Panc1 (cell line): ENCODE measurements around the gene ZNF804B.

Experiments used
- CTCF ChIP-seq: fragments of 450-650 bp; IDR thresholded peaks from 2 replicates; pipeline ENCODE4 v1.5.1; 2017; ENCODE audit warnings: mild to moderate bottlenecking
- POLR2AphosphoS5 ChIP-seq: IDR thresholded peaks from 2 replicates; pipeline ENCODE4 v1.6.1; 2012; ENCODE audit warnings: mild to moderate bottlenecking, low read depth, low read length, moderate library complexity
- REST ChIP-seq, 2 experiments: IDR thresholded peaks; 2 replicates each; pipeline ENCODE4 v1.6.1; 2011 to 2012; ENCODE audit warnings: low read depth in 2 of 2, control low read depth in 1 of 2, low read length in 1 of 2, mild to moderate bottlenecking in 1 of 2, moderate library complexity in 1 of 2; ENCODE audit not compliant: insufficient read depth in 1 of 2

- no peak for TF ChIP-seq REST (IDR thresholded peaks at IDR 0.05; ENCODE audit: insufficient read depth in 1 of 2, low read depth in 2 of 2, low read length in 1 of 2)
- no peak for TF ChIP-seq POLR2AphosphoS5
- TF ChIP-seq CTCF, result no peak
Measured at GRCh38 chr7:88933285-88933684, 173.8 kb downstream of the ZNF804B start.
